GM19467 (cell line): ENCODE results near the gene FNIP2.
"Not testable (repeated sequence)": the region's sequence is repeated elsewhere in the genome, so short reads cannot be mapped to it uniquely, and the experiment has no call there.

Source experiments
- ATAC-seq: cut with Tn5 transposase; IDR thresholded peaks from one replicate; pipeline ENCODE4 v1.9.1; 2021; ENCODE audit warnings: mild to moderate bottlenecking, moderate library complexity; ENCODE audit not compliant: unreplicated experiment

The FNIP2 gene

GRCh38 chr4:158941895-158942294, 173.1 kb downstream of the FNIP2 start:
- ATAC-seq = no peak

GRCh38 chr4:158945529-158946108, 176.8 kb downstream of the FNIP2 start:
- ATAC-seq = no peak

GRCh38 chr4:158946825-158947224, 178.0 kb downstream of the FNIP2 start:
- no peak for ATAC-seq

- no peak for ATAC-seq
Measured at GRCh38 chr4:158948071-158948470, 179.2 kb downstream of the FNIP2 start.

- ATAC-seq = no peak
Measured at GRCh38 chr4:158949099-158949498, 180.3 kb downstream of the FNIP2 start.

- ATAC-seq = not testable (repeated sequence)
Measured at GRCh38 chr4:158952221-158952774, 183.5 kb downstream of the FNIP2 start.

GRCh38 chr4:158956345-158956744, 187.5 kb downstream of the FNIP2 start:
- ATAC-seq = not testable (repeated sequence)

GRCh38 chr4:158956918-158957317, 188.1 kb downstream of the FNIP2 start:
- not testable (repeated sequence) for ATAC-seq
